B cell (primary cell): ENCODE data around the gene PPP3R1. TPM values are rescaled to one million over a fixed set of nuclear protein-coding genes. Genes with fewer than 3 reads are reported as not detected.

Experiments used
- ATAC-seq: fragments of 200-7000 bp; cut with Tn5 transposase; one replicate; pipeline ENCODE4 v1.10.0; 2021; ENCODE audit warnings: low read depth, mild to moderate bottlenecking, moderate number of reproducible peaks, moderate library complexity
- CTCF ChIA-PET: fragments of 350-600 bp; sonication (Branson Sonifier 250); formaldehyde crosslinking; loops from one replicate; lab custom pipeline; 2021; ENCODE audit warnings: antibody characterized with exemption, inconsistent platforms; lab: Charles Lee
- POLR2A ChIA-PET: fragments of 350-600 bp; sonication (Branson Sonifier 250); formaldehyde crosslinking; loops from one replicate; lab custom pipeline; 2021; ENCODE audit warnings: antibody characterized with exemption; lab: Charles Lee
- DNase-seq: peaks from one replicate; pipeline ENCODE4 v3.0.0; 2013
- H2AFZ ChIP-seq: 2 replicates; pipeline ENCODE4 v1.6.1; 2012; ENCODE audit warnings: mild to moderate bottlenecking, low read depth, low read length; ENCODE audit not compliant: insufficient read depth, poor library complexity, severe bottlenecking
- H3K27ac ChIP-seq, 2 donors: 1 replicate in 1 of 2; 2 replicates in 1 of 2; pipeline ENCODE4 v1.5.1; 2012 to 2013; ENCODE audit warnings: low read length in 2 of 2, mild to moderate bottlenecking in 2 of 2, moderate library complexity in 1 of 2
- H3K27me3 ChIP-seq, 4 experiments: fragments of 200-600 bp in 1 of 4; sonication (generic) in 1 of 4; replicated peaks in 1 of 4; 1 replicate in 2 of 4; 2 replicates in 2 of 4; pipeline versions ENCODE4 v1.6.1 to v1.7.0; 2013 to 2016; ENCODE audit warnings: low read length in 3 of 4, mild to moderate bottlenecking in 2 of 4, mixed read lengths in 1 of 4, moderate library complexity in 1 of 4; ENCODE audit not compliant: insufficient read depth in 4 of 4, control insufficient read depth in 3 of 4; ENCODE audit errors: control extremely low read depth in 1 of 4
- H3K36me3 ChIP-seq, 2 experiments: replicated peaks in 1 of 2; 1 replicate in 1 of 2; 2 replicates in 1 of 2; pipeline versions ENCODE4 v1.6.1 to v1.7.1; 2013; ENCODE audit warnings: low read length in 1 of 2; ENCODE audit not compliant: insufficient read depth in 2 of 2, control insufficient read depth in 1 of 2; ENCODE audit errors: control extremely low read depth in 1 of 2, extremely low read depth in 1 of 2
- H3K4me1 ChIP-seq, 2 donors: fragments of 200-600 bp in 1 of 2; sonication (generic) in 1 of 2; 1 replicate in 1 of 2; 2 replicates in 1 of 2; pipeline versions ENCODE4 v1.5.1 to v1.6.1; 2013 to 2017; ENCODE audit warnings: low read length in 2 of 2; ENCODE audit not compliant: control insufficient read depth in 2 of 2, insufficient read depth in 2 of 2
- H3K4me2 ChIP-seq: replicated peaks from 2 replicates; pipeline ENCODE3; 2012; ENCODE audit warnings: mild to moderate bottlenecking, low read depth, low read length; ENCODE audit not compliant: poor library complexity, severe bottlenecking
- H3K4me3 ChIP-seq, 5 experiments: fragments of 200-600 bp in 1 of 5; sonication (generic) in 1 of 5; 1 replicate in 3 of 5; 2 replicates in 2 of 5; pipeline versions ENCODE4 v1.5.1 to v1.7.0; 2011 to 2016; ENCODE audit warnings: low read length in 4 of 5, mild to moderate bottlenecking in 4 of 5, low read depth in 2 of 5, control low read depth in 1 of 5, moderate library complexity in 1 of 5; ENCODE audit not compliant: insufficient read depth in 1 of 5; ENCODE audit errors: control extremely low read depth in 1 of 5, extremely low read depth in 1 of 5
- H3K79me2 ChIP-seq: fragments of 200-600 bp; sonication (generic); one replicate; pipeline ENCODE4 v1.6.0; 2016; ENCODE audit warnings: low read length; ENCODE audit not compliant: control insufficient read depth, insufficient read depth
- H3K9ac ChIP-seq: fragments of 200-600 bp; sonication (generic); 2 replicates; pipeline ENCODE4 v1.6.1; 2017; ENCODE audit warnings: mild to moderate bottlenecking, low read length, moderate library complexity
- H3K9me3 ChIP-seq, 3 donors: one replicate each; pipeline versions ENCODE4 v1.6.1 to v1.7.1; 2013; ENCODE audit warnings: low read length in 2 of 3; ENCODE audit not compliant: control insufficient read depth in 2 of 3, insufficient read depth in 1 of 3; ENCODE audit errors: control extremely low read depth in 1 of 3
- H4K20me1 ChIP-seq: 2 replicates; pipeline ENCODE4 v1.6.0; 2012; ENCODE audit warnings: mild to moderate bottlenecking, low read length; ENCODE audit not compliant: insufficient read depth, control insufficient read depth, poor library complexity, severe bottlenecking
- H3K27ac Mint-ChIP-seq: one replicate; pipeline ENCODE4 v1.8.0; 2021; ENCODE audit warnings: mixed read lengths
- H3K27me3 Mint-ChIP-seq: one replicate; pipeline ENCODE4 v1.8.0; 2021; ENCODE audit warnings: mixed read lengths
- H3K4me1 Mint-ChIP-seq: one replicate; pipeline ENCODE4 v1.8.0; 2021; ENCODE audit warnings: mixed read lengths
- H3K4me3 Mint-ChIP-seq: one replicate; pipeline ENCODE4 v1.8.0; 2021; ENCODE audit warnings: mixed read lengths
- H3K9me3 Mint-ChIP-seq: one replicate; pipeline ENCODE4 v1.8.0; 2022; ENCODE audit warnings: mixed read lengths; ENCODE audit not compliant: insufficient read depth
- CTCF ChIP-seq: fragments of 200-600 bp; IDR thresholded peaks from one replicate; pipeline ENCODE4 v1.8.0; 2022; ENCODE audit warnings: antibody characterized with exemption, mild to moderate bottlenecking
- EZH2 ChIP-seq: IDR thresholded peaks from 2 replicates; pipeline ENCODE4 v1.6.1; 2012; ENCODE audit warnings: borderline replicate concordance, low read depth, mild to moderate bottlenecking, moderate library complexity, low read length; ENCODE audit not compliant: insufficient read depth, poor library complexity, severe bottlenecking
- WGBS: methylation state at CpG from one replicate; pipeline ENCODE4 v1.1.5; 2013; ENCODE audit warnings: missing lambda C conversion rate; ENCODE audit not compliant: insufficient coverage; 5-methylcytosine and 5-hydroxymethylcytosine counted together
- intact Hi-C: fragments of 100-400 bp; cut with micrococcal nuclease; formaldehyde crosslinking; loops from one replicate; pipeline ENCODE4 v1.10.0; 2022
- polyA plus RNA-seq: library from polyadenylated mRNA; depleted of rRNA; stranded (reverse); fragments of >200 nt; gene quantifications from 2 replicates; pipeline ENCODE4 v1.2.3, GENCODE V29; 2012
- total RNA-seq, 2 donors: library from RNA; stranded (reverse); fragments of 120-200 nt in 1 of 2; gene quantifications; 1 replicate in 1 of 2; 2 replicates in 1 of 2; pipeline versions ENCODE4 v1.2.3 to v1.2.4, GENCODE V29; 2013 to 2022

The PPP3R1 gene
- total and polyA plus RNA-seq, 2 donors (not counting 1 experiment from before 2014, with no cell fraction given), result 17.9 to 55.6 TPM

- Mint-ChIP-seq H3K4me1 (peaks cover 18% of the 10 kb centered on the region), H3K4me3 (no peak overlapping the region), H3K27me3 (no peaks in the 10 kb centered on the region), H3K9me3 (no peaks in the 10 kb centered on the region), H3K27ac (no peak overlapping the region)
- DNase-seq (no peak), ATAC-seq (no peak)
- Histone ChIP-seq H3K4me2 (no peak overlapping the region), H3K27me3 (no peaks in the 10 kb centered on the region), H3K9me3 (no peaks in the 10 kb centered on the region), H3K9ac (no peak overlapping the region), H3K4me1 (peaks cover 11 to 12% of the 10 kb centered on the region in 2 donors), H3K79me2 (no peaks in the 10 kb centered on the region), H2AFZ (no peak overlapping the region), H4K20me1 (no peaks in the 10 kb centered on the region), H3K27ac (no peak overlapping the region), H3K4me3 (no peak overlapping the region), H3K36me3 (no peaks in the 10 kb centered on the region)
- WGBS, result 34% methylated on average over 4 of the region's 5 CpGs
- POLR2A ChIA-PET, result no interaction called here
- intact Hi-C loops, result no loop called here
- TF ChIP-seq EZH2 (no peak), CTCF (no peak)
- CTCF ChIA-PET, result interaction anchor here (0.6 to 4.3 kb wide), 5 partner anchors 9 to 168 kb away, joined by 4 to 23 read pairs (median 10); no protein-coding TSS in a partner anchor
Observed at GRCh38 chr2:68290901-68291300, 38.6 kb upstream of the PPP3R1 start.

GRCh38 chr2:68287580-68288441 lies 35.5 kb upstream of the PPP3R1 start:
- TF ChIP-seq EZH2 (no peak), CTCF (no peak)
- H3K27ac ChIP-seq, result no peak overlapping the region
- H3K36me3 ChIP-seq, result no peaks in the 10 kb centered on the region
- Mint-ChIP-seq H3K27me3 (no peaks in the 10 kb centered on the region), H3K4me1 (peaks cover 5% of the 10 kb centered on the region), H3K9me3 (no peaks in the 10 kb centered on the region), H3K27ac (no peak overlapping the region), H3K4me3 (no peak overlapping the region)
- ChIA-PET CTCF (interaction anchor here (1.4 to 1.7 kb wide), 2 partner anchors 11 to 165 kb away, joined by 3 to 4 read pairs; no protein-coding TSS in a partner anchor), POLR2A (no interaction called here)
- no peak overlapping the region for H3K4me2 ChIP-seq
- H3K79me2 ChIP-seq, result no peaks in the 10 kb centered on the region
- peaks cover 0 to under 1% of the 10 kb centered on the region in 2 donors for H3K4me1 ChIP-seq
- no peak overlapping the region for H3K9ac ChIP-seq
- no peaks in the 10 kb centered on the region for H4K20me1 ChIP-seq
- no peak overlapping the region for H3K4me3 ChIP-seq
- H3K9me3 ChIP-seq, result no peaks in the 10 kb centered on the region
- intact Hi-C loops, result loop anchor here (5.0 kb wide), 1 partner anchor 74 kb away; no protein-coding TSS in a partner anchor
- H3K27me3 ChIP-seq, result no peaks in the 10 kb centered on the region
- no peak for ATAC-seq
- DNase-seq, result peak; percentile 17
- H2AFZ ChIP-seq, result no peak overlapping the region
- 61% methylated on average over 7 of the region's 10 CpGs for WGBS
